Esophagus muscularis mucosa (tissue), 4 donors: ENCODE data around the gene IQGAP2.

Experiments
- CTCF ChIP-seq, 3 experiments: fragments of 200-600 bp in 2 of 3; fragments of 450-650 bp in 1 of 3; sonication (generic) in 2 of 3; IDR thresholded peaks; one replicate each; pipeline ENCODE4 v1.5.1; 2017 to 2019; ENCODE audit warnings: antibody characterized with exemption in 3 of 3, mild to moderate bottlenecking in 2 of 3, moderate library complexity in 1 of 3
- EP300 ChIP-seq: sonication (generic); formaldehyde crosslinking; IDR thresholded peaks from one replicate; pipeline ENCODE4 v1.6.1; 2017; ENCODE audit warnings: antibody characterized with exemption
- POLR2A ChIP-seq: fragments of 450-650 bp; IDR thresholded peaks from one replicate; pipeline ENCODE4 v1.6.1; 2017; ENCODE audit warnings: antibody characterized with exemption, moderate library complexity, mild to moderate bottlenecking, low read depth
- POLR2AphosphoS5 ChIP-seq, 2 donors: sonication (generic); formaldehyde crosslinking; IDR thresholded peaks; one replicate each; pipeline ENCODE4 v1.6.1; 2017; ENCODE audit warnings: antibody characterized with exemption in 2 of 2

GRCh38 chr5:76446776-76447175 is 43.7 kb downstream of the IQGAP2 start:
- TF ChIP-seq CTCF (IDR thresholded peaks at IDR 0.05) (no peak), POLR2A (no peak), POLR2AphosphoS5 (IDR thresholded peaks at IDR 0.05) (no peak), EP300 (no peak)
